GM21360 (cell line): ENCODE data around the gene SERP1.

ENCODE experiments used
- ATAC-seq: cut with Tn5 transposase; IDR thresholded peaks from one replicate; pipeline ENCODE4 v1.9.1; 2021; ENCODE audit warnings: mild to moderate bottlenecking, moderate library complexity; ENCODE audit not compliant: unreplicated experiment

Gene SERP1

GRCh38 chr3:150494411-150494977 is 51.8 kb downstream of the SERP1 start:
- no peak for ATAC-seq
